GM11168 (cell line): ENCODE results near the gene RNF149.
"Not testable (repeated sequence)": the region's sequence is repeated elsewhere in the genome, so short reads cannot be mapped to it uniquely, and the experiment has no call there.

Source experiments
- in situ Hi-C: fragments of 300-500 bp; cut with MboI; formaldehyde crosslinking; loops from one replicate; pipeline ENCODE4 v1.12.0; 2022; ENCODE audit warnings: low sequenced_read_pairs; ENCODE audit not compliant: unreplicated experiment

Gene RNF149

DNA sequence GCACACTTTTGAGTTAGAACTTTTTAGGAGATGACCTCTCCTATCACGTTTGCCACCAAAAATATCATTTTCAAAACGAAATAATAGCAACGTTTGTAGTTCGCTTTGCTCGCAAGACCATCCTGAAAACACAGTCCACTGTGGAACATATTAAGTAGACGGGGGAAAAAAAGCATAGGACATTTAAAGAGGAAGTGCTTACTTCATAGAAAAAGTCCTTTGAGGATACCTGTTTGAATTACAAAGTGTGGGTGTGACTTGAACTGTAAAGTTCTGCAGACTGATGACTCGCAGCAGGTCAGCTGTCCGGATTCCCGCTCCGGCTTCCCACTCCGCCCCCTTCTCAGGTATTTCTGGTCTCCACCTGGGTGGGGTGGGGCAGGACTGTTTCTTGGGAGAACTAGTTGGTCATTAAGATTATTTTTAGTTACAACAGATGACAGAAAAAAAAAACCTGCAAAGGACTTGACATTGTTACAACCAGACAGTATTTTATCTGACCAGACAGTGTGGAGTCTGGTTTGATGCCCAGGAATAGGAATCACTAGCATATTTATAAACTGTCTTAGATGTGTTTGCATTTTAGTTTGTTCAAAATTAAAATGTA lies 42.5 kb downstream of the RNF149 start:
- in situ Hi-C loops, result no loop called here

DNA sequence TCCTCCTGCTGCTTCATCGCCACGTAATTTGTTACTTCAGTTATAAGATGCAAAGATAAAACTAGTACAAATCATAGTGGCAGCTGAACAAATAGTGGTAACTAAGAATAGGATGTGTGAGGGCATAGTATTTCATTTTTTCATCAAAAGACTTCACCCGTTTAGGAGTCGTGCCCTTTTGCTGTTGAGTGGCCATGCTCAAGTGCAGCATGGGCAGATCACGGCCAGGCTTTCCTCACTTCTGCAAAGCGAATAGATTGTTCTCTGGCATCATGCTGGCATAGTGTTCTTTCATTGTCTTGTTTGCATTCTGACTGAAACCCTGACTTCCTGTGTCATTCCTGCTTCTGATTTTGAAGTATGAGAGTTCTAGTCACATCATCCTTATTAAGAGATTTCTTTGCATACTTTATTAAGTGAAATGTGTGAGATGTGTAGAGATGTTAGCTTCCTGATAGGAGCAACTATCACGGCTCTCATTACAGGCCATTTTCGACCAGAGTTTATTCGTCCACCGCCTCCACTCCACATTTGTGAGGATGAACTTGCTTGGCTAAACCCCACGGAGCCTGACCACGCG lies 44.1 kb downstream of the RNF149 start:
- in situ Hi-C loops, result no loop called here

DNA sequence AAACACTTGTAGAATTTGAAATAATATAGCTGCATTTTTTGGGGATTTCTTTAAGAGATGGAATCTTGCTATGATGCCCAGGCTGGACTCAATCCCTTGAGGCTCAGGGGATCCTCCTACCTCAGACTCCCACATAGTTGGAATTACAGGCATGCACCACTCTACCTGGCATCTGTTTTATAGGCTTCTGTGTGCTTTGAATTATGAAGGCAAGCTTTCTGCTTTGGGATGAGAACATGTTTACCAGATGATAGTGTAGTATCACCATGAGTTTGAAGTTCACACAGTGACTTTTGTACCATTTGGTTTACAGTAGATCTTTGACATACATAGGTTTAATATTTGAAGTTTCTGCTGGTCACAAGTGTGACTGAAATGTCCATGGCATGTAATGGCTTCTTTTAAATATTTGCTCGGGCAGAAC lies 45.1 kb downstream of the RNF149 start:
- in situ Hi-C loops, result no loop called here

DNA sequence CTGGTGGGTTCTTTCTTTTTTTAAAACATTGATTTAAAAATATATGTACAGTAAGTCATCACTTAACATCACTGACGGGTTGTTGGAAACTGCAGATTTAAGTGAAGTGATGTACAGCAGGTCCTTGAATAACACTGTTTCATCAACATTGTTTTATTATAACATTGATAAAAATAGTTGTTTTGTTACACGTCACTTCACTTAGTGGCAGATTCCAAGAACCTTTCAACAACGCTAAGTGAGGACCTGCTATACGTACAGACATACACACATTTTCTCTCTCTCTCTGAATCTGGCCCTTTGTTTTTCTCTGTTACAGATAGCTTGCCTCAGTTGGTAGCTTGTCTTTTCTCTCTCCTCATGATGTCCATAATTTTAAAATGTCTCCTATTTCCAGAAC lies 46.4 kb downstream of the RNF149 start:
- in situ Hi-C loops, result no loop called here

DNA sequence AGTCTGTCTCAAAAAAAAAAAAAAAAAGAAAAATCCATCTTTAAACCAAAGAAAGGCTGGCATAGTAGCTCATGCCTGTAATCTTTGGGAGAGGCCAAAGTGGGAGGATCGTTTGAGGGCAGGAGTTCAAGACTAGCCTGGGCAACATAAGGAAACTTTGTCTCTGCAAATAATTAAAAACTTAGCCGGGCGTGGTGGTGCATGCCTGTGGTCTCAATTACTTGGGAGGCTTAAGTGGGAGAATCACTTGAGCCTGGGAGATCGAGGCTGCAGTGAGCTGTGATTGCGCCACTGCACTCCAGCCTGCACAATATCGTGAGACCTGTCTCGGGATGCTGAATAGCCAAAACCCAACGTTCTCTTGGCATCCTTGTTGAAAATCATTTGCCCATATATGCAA lies 49.7 kb downstream of the RNF149 start:
- in situ Hi-C loops, result no loop called here

GRCh38 chr2:101256316-101256715 lies 52.2 kb downstream of the RNF149 start:
- in situ Hi-C loops, result no loop called here

DNA sequence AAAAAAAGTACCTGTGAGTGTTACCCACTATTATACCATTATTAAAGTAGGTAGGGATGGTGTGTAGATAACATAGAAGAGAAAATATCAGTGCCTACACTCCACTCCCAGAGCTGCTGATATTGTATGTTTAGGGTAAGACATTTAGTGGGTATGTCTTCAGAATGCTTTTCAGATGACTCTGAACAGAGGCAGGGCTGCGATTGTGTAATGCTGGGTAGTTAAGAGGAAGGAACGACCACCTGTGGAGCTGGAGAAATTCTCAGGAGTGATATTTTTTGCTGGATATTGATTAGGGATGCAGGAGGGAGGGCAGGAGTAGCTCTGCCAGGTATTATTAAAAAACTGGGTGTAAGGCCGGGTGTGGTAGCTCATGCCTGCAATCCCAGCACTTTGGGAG lies 53.0 kb downstream of the RNF149 start:
- in situ Hi-C loops, result no loop called here

DNA sequence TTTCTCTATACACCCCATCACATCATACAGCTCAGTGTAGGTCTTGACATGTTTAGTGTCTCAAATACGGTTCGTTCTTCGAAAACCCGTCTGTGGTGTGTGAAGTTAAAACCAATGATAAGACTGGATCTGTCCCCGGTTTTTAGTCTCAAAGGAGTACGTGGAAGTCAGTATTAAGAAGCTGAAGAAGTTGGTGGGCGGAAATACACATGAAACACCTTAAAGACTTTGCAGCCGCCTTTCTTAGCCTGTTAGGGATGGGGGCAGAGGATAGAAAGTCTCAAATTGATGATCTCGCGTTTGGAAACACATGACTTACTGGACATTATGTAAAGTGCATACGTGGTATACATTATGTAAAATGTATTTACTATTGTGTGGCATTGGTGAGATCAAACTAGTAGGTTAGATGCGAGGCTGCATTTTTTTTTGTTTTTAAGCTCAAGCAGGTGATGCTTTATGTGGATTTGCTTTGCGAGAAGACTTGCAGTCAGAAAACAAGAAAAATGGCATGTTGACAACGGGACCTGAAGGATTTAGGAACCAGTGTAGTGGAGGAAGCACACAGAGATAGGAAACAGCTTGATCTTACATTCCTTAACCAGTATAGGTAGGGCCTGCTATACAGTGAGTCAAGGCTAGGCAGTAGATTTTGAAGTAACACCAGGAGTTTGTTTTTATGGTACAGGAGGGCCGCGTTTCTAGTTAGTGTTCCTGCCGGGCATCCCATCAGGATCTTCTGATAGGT lies 54.6 kb downstream of the RNF149 start:
- in situ Hi-C loops, result no loop called here

DNA sequence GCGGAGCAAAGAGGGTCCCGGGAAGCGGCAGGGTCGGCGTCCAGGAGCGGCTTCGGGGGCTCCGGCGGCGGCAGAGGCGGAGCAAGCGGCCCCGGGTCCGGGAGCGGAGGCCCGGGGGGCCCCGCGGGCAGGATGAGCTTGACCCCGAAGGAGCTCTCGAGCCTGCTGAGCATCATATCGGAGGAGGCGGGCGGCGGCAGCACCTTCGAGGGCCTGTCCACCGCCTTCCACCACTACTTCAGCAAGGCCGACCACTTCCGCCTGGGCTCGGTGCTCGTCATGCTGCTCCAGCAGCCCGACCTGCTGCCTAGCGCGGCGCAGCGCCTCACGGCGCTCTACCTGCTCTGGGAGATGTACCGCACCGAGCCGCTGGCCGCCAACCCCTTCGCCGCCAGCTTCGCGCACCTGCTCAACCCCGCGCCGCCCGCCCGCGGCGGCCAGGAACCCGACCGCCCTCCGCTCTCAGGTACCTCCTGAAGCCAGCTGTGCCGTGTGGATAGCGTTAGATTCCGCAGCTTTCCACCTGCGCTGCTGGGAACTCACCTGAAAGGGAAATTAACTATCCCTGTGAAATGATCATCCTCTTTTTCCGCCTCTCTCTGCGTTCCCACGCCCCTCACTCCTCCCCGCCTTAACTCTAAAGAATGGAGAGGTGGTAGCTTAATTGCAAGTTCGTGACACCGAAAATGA lies 55.3 kb downstream of the RNF149 start:
- in situ Hi-C loops, result no loop called here

DNA sequence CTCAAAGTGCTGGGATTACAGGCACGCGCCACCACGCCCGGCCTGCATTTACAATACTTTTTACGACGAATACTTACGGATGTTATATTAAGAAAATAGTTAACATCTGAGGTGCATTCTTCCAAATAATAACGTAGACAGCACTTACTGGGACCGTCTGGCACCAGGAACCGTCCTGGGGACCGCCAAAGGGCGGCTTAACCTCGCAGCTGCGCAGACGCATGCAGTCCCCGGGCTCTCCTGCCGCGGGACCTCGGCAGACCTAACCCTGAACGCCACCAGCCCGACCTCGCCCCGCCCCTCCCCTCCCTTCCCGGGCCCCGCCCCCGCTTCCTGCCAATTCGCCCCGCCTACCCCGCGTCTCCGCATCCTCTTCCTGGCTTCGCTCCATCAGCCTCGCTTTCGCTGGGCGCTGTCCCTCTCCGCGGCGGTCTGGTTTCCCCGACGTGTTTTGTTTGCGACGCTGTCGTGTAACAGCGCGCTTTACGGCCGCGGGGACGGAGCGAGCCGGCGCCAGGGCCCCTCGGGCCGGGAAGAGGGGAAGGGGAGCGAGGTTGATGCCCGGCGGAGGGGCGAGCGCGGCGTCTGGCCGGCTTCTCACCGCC lies 56.0 kb downstream of the RNF149 start, which contains the start of gene CNOT11:
CNOT11 (plus strand) TSS at position 479 of the 605 bp plus-strand sequence; CDS start at position 558, 79 bp downstream.
- in situ Hi-C loops, result no loop called here

GRCh38 chr2:101251844-101252407 lies 56.6 kb downstream of the RNF149 start:
- in situ Hi-C loops, result no loop called here

DNA sequence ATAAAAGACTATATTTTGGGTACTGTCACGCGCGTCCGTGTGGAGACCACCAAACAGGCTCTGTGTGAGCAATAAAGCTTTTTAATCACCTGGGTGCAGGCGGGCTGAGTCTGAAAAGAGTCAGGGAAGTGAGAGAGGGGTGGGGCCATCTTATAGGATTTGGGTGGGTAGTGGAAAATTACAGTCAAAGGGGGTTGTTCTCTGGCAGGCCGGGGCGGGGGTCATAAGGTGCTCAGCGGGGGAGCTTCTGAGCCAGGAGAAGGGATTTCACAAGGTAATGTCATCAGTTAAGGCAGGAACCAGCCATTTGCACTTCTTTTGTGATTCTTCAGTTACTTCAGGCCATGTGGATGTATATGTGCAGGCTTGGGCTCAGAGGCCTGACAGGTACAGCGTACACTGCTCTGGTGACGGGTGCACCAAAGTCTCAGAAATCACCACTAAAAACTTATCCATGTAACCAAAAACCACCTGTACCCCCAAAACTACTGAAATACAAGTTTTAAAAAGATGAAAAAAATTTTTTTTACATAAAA lies 57.2 kb downstream of the RNF149 start:
- in situ Hi-C loops, result not testable (repeated sequence)

DNA sequence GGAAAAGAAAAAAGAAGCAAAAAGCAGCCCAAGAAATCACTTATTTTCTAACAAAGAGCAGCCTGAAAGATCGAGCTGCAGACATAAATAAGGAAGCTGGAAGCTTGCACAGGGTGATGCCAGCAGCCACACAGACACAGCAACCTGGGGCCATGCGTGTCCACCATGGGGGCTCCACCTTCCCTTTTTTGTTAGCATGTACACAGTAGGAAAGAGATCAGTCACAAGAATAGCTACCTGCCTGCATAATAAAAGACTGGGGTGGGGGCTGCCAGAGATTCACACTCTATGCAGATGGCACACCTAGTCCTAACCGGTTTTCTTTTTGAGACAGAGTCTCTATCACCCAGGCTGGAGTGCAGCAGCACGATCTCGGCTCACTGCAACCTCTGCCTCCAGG lies 58.7 kb downstream of the RNF149 start:
- in situ Hi-C loops, result no loop called here

- in situ Hi-C loops, result not testable (repeated sequence)
Measured at GRCh38 chr2:101248756-101249155, 59.7 kb downstream of the RNF149 start.

DNA sequence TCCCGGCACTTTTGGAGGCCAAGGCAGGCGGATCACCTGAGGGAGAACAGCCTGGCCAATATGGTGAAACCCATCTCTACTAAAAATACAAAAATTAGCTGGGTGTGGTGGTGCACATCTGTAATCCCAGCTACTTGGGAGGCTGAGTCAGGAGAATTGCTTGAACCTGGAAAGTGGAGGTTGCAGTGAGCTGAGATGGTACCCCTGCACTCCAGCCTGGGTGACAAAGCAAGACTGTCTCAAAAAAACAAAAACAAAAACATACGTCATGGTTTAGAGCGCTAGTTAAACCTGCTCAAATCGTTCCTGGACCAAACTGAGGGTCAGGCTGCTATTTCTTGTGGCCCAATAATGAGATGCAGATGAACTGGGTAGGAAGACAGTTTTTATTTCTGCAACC lies 63.0 kb downstream of the RNF149 start:
- in situ Hi-C loops, result not testable (repeated sequence)

DNA sequence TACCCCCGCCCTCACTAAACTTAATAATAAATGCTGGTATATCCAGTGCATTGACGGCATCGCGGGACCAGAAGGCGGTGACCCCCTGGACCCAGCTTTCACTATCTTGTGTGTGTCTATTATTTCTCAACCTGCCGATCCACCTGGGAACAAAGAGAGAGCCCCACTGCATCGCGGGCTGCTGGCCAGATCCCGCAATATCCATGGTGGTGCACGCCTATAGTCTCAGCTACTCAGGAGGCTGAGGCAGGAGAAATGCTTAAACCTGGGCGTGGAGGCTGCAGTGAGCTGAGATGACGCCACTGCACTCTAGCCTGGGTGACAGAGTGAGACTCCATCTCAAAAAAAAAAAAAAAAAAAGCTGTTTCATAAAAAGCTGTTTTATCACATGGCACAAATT lies 63.6 kb downstream of the RNF149 start:
- in situ Hi-C loops, result not testable (repeated sequence)

- in situ Hi-C loops, result not testable (repeated sequence)
Measured at GRCh38 chr2:101244373-101244772, 64.1 kb downstream of the RNF149 start.

GRCh38 chr2:101241158-101241557 lies 67.3 kb downstream of the RNF149 start:
- in situ Hi-C loops, result no loop called here

- in situ Hi-C loops, result not testable (repeated sequence)
Measured at GRCh38 chr2:101240694-101241093, 67.8 kb downstream of the RNF149 start.

- in situ Hi-C loops, result not testable (repeated sequence)
Measured at GRCh38 chr2:101239760-101240118, 68.8 kb downstream of the RNF149 start.
